Measurements from ENCODE around the gene EGLN3.

EGLN3 gene

DNA sequence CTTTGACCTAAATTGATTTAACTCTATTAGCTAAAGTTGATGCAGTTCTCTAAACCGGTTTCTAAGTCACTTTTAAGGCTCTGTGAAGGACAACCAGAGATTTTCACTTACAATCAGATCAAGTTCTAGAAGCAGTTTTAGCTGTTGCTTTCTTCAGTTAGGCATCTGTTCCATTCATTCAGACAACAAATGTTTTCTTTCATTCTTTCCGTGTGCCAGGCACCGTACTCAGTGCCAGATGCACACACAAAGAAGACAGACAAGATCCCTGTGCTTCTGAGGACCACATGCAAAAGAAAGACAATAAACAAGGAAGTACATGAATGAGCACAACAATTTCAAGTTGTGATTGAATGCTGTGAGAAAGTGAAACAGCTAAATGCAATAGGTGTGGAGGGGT, 11.1 kb upstream of the EGLN3 start:
- DNase-seq, result no peak

DNA sequence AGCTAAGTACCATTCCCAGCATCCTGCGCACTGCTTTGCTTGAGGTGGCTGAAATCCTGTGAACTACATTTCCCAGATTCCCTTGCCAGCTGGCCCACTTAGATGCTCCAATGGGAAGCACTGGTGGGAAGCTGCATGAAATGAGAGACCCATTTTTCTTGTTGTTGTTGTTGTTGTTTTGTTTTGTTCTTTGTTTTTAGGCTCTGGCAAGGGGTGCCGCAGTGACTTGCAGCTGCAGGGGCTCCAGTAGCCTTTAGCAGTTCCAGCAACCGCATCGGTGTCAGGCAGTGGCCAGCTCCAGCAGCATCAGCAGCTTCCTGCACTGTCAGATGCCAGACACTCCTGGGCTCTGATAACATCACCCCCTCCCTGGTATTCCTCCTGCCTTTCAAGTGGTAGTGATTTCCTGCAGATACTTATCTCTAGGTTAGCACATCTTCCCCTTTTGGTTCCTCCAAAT, 8.8 kb upstream of the EGLN3 start:
- no peak for DNase-seq

GRCh38 chr14:33958605-33959226, 7.8 kb upstream of the EGLN3 start:
- no peak for DNase-seq

GRCh38 chr14:33957993-33958392, 7.1 kb upstream of the EGLN3 start:
- no peak for DNase-seq

DNA sequence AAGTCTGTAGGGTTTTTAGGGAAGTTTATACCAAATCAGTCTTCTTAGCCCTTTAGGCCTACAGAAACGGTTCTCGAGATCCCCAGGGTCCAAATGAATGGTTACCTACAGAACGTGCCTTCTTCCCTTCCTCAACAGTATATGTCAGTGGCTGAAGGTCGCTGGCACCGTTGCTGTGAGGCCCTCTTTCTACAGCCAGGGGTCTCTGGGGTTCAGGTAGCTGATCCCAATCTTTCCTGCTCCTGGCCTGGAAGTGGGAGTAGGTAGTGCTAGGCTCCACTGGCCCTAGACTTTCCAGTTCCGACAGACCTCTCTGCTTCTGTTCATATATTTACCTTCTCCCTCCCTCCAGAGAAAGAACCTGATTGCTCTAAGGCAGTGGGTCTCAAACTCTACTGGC, 6.4 kb upstream of the EGLN3 start:
- DNase-seq, result no peak

- DNase-seq, result no peak
These were observed 5.8 kb upstream of the EGLN3 start for GRCh38 chr14:33956640-33957039.

GRCh38 chr14:33954016-33954598, 3.2 kb upstream of the EGLN3 start:
- no peak for DNase-seq

GRCh38 chr14:33952541-33952940, 1.7 kb upstream of the EGLN3 start:
- no peak for DNase-seq

GRCh38 chr14:33951183-33951840, 438 bp upstream of the EGLN3 start:
- DNase-seq, result no peak

- no peak for DNase-seq
These were observed 1.4 kb downstream of the EGLN3 start for GRCh38 chr14:33949411-33949893.

GRCh38 chr14:33948869-33949408, 1.9 kb downstream of the EGLN3 start:
- no peak for DNase-seq

- no peak for DNase-seq
These were observed 2.6 kb downstream of the EGLN3 start for GRCh38 chr14:33948145-33948868.

DNA sequence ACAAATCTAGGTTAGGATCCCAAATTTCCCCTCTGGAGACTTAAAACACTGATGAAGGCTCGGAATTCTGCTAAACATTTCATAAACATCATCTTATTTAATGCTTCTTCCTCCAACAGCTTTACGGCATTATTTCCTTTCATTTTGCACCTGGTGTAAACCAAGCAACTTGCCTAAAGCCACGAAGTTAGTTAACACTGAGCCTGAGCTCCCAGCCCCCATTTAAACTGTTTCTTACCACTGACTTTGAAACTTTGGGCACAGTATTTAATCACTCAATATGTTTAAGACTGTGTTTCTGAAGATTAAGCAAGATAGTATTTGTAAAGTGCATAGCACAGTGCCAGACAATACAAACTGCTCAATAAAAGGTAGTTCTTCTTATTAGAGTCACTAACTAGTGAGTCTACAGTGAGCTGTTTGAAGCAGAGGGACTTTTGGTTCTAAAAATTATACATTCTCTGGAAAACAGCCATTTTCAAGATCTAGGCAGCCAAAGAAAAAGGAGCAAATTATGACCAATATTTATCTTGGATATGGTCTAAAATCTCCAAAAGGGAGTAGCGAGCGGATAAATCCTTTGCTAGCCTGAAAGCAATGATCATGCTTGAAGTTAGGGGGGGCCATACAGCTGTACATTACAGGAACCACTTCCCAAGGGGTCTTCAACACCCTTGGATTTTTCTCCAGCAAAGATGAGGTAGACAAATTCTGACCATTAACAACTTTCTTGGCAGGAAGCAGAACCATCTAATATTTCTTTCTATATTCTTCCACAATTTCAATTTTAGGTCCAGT, 4.0 kb downstream of the EGLN3 start:
- DNase-seq, result no peak

- DNase-seq, result no peak
These were observed 5.4 kb downstream of the EGLN3 start for GRCh38 chr14:33945210-33946088.

GRCh38 chr14:33943096-33943883, 7.6 kb downstream of the EGLN3 start:
- DNase-seq, result no peak

GRCh38 chr14:33941718-33942117, 9.2 kb downstream of the EGLN3 start:
- no peak for DNase-seq

DNA sequence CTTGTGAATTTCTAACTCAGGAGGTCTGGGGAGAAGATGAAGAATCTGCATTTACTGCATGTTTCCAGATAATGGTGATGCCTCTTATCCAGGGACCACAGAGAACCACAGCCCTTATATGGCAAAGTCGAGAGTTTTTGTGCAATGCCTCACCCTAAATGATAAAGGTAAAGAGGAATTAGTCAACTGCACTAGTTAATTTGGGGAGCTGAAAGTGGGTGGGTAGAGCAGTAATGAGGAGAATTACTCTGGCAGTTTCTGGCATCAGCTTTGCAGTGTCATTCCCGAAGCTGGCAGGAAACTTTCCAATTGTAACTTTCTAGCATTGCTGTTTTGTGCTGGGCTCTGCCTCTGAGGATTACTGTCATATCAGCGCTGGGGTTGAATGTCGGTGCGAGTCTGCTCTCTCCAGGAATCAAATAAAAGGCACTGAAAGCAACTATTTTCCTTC, 10.3 kb downstream of the EGLN3 start:
- no peak for DNase-seq

DNA sequence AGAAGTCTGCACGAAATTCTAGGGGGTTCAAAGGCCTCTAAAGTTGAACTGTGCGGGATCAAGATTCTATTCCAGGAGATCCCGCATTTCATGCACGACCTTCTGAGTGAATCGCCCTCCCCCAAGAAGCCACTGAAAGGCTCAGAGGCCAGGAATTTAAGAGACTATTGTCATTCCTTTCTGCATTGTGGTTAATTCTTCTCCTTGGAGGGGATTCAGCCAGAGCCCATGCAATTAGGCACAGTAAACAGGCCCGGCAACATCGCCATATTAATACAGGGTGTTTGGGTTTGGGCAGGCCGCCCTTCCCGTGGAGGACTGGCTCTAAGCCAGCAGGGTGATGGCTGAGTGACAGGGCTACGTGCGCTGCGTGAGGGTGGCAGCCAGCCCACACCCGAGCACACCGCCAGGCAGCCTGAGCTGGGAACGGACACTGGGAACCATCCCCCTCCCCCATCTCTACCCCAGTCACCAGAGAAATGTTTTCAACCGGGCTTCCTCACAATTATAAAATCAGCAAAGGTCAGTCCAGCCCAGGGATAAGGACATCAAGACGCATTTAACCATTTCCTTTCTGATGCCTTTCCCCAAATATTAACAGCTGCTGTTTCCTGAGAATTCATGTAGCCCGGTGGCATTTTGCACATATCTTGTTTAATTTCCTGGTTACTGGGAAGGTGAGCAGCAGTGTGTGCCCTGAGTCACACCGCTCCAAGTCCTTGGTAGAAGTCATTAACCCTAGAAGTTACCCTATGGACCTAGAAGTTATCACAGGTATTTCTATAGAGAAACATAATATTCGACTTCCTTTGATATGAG, 12.5 kb downstream of the EGLN3 start:
- no peak for DNase-seq

DNA sequence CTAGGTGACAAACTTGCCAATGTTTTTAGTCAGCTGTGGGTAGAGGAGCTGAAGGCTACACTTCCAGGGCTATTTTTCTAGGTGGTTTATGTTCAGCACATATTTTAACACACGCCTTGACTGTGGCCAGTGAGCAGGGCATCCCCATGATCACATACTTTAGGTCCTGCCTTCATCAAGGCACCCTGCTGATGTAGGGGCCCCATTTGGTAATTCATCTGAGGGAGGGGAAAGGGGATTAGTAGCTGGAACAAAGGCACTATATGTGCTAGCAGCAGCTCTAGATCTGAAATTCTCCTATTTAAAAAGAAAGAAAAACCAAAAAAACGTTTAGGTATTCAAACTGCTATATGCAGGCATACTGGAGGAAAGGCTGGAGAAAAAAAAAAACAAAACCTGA, 14.5 kb downstream of the EGLN3 start:
- DNase-seq, result no peak

GRCh38 chr14:33934938-33935337, 15.9 kb downstream of the EGLN3 start:
- no peak for DNase-seq

All from activated CD4-positive, alpha-beta T cell treated with anti-CD3 and anti-CD28 coated beads, Interleukin-2, Interleukin-6, amounts not matched to agents 100 ng/mL and 50 ng/mL, durations not matched to agents 16 hours and 8 hours (primary cell).